ENCODE data around the gene CPNE1. TPM values are rescaled to one million over a fixed set of nuclear protein-coding genes. Genes with fewer than 3 reads are reported as not detected.

Gene CPNE1
- total RNA-seq, 1 experiment from 2014 or later, result 333 TPM

- TF ChIP-seq POLR2A (IDR thresholded peaks at IDR 0.05; ENCODE audit: borderline replicate concordance, extremely low read depth, insufficient read depth, insufficient read length) (no peak), YY1 (IDR thresholded peaks at IDR 0.05; ENCODE audit: extremely low read depth, insufficient replicate concordance, low read depth, low read length) (no peak)
Observed at GRCh38 chr20:35660122-35660937, 4.4 kb downstream of the CPNE1 start (continued).

DNA sequence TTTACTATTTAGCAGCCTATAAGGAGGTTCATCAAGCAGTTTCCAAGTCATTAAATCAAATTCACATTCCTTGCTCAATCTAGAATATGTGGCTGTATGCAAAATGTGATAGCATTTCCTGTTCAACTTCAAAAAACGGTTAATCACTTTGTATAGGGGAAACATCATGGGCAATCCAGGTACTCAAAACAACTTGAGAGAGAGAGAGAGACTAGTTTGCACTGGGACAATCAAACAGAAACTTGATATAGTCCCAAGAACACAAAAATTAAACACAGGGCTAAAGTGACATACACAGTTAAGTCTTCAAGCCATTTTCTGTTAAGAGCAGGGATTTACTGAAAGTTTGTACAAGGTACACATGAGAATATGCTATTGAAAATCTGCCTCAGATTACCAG is 7.4 kb downstream of the CPNE1 start:
- H3K27ac ChIP-seq (ENCODE audit: low read depth, low read length), result no peak overlapping the region
- TF ChIP-seq CTCF (IDR thresholded peaks at IDR 0.05 in 2 of 3, conservative IDR thresholded peaks at IDR 0.05 in 1 of 3; ENCODE audit: borderline replicate concordance in 1 of 3, insufficient read depth in 1 of 3, low read depth in 2 of 3, low read length in 2 of 3) (no peak), POLR2AphosphoS5 (IDR thresholded peaks at IDR 0.05; ENCODE audit: low read depth, low read length) (no peak), JUND (IDR thresholded peaks at IDR 0.05) (no peak), EZH2phosphoT487 (IDR thresholded peaks at IDR 0.05; ENCODE audit: borderline replicate concordance) (no peak), ELF1 (IDR thresholded peaks at IDR 0.05; ENCODE audit: borderline replicate concordance, low read depth) (no peak), POLR2A (IDR thresholded peaks at IDR 0.05; ENCODE audit: borderline replicate concordance, extremely low read depth, insufficient read depth, insufficient read length) (no peak), CBX3 (IDR thresholded peaks at IDR 0.05; ENCODE audit: low read depth) (no peak), ZNF274 (IDR thresholded peaks at IDR 0.05; ENCODE audit: low read depth, low read length) (no peak)
- TF ChIP-seq, protein P1, sequence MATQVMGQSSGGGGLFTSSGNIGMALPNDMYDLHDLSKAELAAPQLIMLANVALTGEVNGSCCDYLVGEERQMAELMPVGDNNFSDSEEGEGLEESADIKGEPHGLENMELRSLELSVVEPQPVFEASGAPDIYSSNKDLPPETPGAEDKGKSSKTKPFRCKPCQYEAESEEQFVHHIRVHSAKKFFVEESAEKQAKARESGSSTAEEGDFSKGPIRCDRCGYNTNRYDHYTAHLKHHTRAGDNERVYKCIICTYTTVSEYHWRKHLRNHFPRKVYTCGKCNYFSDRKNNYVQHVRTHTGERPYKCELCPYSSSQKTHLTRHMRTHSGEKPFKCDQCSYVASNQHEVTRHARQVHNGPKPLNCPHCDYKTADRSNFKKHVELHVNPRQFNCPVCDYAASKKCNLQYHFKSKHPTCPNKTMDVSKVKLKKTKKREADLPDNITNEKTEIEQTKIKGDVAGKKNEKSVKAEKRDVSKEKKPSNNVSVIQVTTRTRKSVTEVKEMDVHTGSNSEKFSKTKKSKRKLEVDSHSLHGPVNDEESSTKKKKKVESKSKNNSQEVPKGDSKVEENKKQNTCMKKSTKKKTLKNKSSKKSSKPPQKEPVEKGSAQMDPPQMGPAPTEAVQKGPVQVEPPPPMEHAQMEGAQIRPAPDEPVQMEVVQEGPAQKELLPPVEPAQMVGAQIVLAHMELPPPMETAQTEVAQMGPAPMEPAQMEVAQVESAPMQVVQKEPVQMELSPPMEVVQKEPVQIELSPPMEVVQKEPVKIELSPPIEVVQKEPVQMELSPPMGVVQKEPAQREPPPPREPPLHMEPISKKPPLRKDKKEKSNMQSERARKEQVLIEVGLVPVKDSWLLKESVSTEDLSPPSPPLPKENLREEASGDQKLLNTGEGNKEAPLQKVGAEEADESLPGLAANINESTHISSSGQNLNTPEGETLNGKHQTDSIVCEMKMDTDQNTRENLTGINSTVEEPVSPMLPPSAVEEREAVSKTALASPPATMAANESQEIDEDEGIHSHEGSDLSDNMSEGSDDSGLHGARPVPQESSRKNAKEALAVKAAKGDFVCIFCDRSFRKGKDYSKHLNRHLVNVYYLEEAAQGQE (IDR thresholded peaks at IDR 0.05; ENCODE audit: low read depth), result no peak
- TF ChIP-seq, protein P2, sequence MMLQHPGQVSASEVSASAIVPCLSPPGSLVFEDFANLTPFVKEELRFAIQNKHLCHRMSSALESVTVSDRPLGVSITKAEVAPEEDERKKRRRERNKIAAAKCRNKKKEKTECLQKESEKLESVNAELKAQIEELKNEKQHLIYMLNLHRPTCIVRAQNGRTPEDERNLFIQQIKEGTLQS (IDR thresholded peaks at IDR 0.05), result no peak
- no peak overlapping the region for H3K9ac ChIP-seq (ENCODE audit: low read length)
- no peak overlapping the region for H3K4me3 ChIP-seq (replicated peaks in 1 of 2; ENCODE audit: low read depth in 1 of 2, low read length in 2 of 2)
- ATAC-seq, result no peak
- intact Hi-C loops (cut with micrococcal nuclease), result no loop called here
- H3K4me1 ChIP-seq (ENCODE audit: control insufficient read depth in 1 of 2, insufficient read depth in 2 of 2, low read length in 2 of 2), result peaks cover 20 to 22% of the 10 kb centered on the region in 2 experiments
- RAD21 ChIA-PET (ENCODE audit: low non-redundant PET in 1 of 2, low total read pairs in 2 of 2, uncharacterized antibody in 2 of 2, unreplicated experiment in 2 of 2), result no interaction called here
- no peaks in the 10 kb centered on the region for H3K9me2 ChIP-seq (ENCODE audit: insufficient read depth)
- no TSS peak for BruUV-seq (replicated peaks)
- no peak for DNase-seq (ENCODE audit: low read depth, low spot score)
- H3K79me2 ChIP-seq (ENCODE audit: insufficient read depth, low read length), result peaks cover 100% of the 10 kb centered on the region
- H3K27me3 ChIP-seq (ENCODE audit: insufficient read depth, low read length), result no peaks in the 10 kb centered on the region
- no peaks in the 10 kb centered on the region for H3K9me3 ChIP-seq (ENCODE audit: control insufficient read depth in 1 of 2, insufficient read depth in 1 of 2, low read depth in 1 of 2, low read length in 2 of 2)
- H3K36me3 ChIP-seq (ENCODE audit: control insufficient read depth in 1 of 2, insufficient read depth in 2 of 2, low read length in 2 of 2), result peaks cover 11 to 38% of the 10 kb centered on the region in 2 experiments
- no peak overlapping the region for H2AFZ ChIP-seq (ENCODE audit: low read depth, low read length, poor library complexity, severe bottlenecking)
- CTCF ChIA-PET, result interaction anchor here (0.6 kb wide), 1 partner anchor 41 kb away, joined by 3 read pairs; no protein-coding TSS in a partner anchor
- no peak overlapping the region for H3K4me2 ChIP-seq (ENCODE audit: low read length)
- POLR2A ChIA-PET, result no interaction called here
- H4K20me1 ChIP-seq (ENCODE audit: insufficient read depth), result peaks cover 75% of the 10 kb centered on the region

All from HCT116 (cell line).